GM18505 (cell line): Measurements from ENCODE around the gene KICS2.

Experiments used
- ATAC-seq: cut with Tn5 transposase; IDR thresholded peaks from one replicate; pipeline ENCODE4 v1.9.1; 2021; ENCODE audit not compliant: unreplicated experiment
- POLR2A ChIP-seq: IDR thresholded peaks from 4 replicates; pipeline ENCODE4 v1.6.1; 2011; ENCODE audit warnings: borderline replicate concordance; ENCODE audit not compliant: insufficient read depth, insufficient read length; ENCODE audit errors: extremely low read depth

KICS2 gene

GRCh38 chr12:64178122-64178521 lies 44.0 kb downstream of the KICS2 start:
- TF ChIP-seq POLR2A, result no peak
- no peak for ATAC-seq

- TF ChIP-seq POLR2A, result no peak
- no peak for ATAC-seq
These were observed 45.1 kb downstream of the KICS2 start for GRCh38 chr12:64177001-64177400.

GRCh38 chr12:64175254-64175945 lies 46.7 kb downstream of the KICS2 start:
- TF ChIP-seq POLR2A, result no peak
- ATAC-seq, result no peak

GRCh38 chr12:64173456-64173855 lies 48.6 kb downstream of the KICS2 start:
- no peak for TF ChIP-seq POLR2A
- ATAC-seq, result no peak
